ENCODE data around the gene PTPRN2.
"Not testable (repeated sequence)": the region's sequence is repeated elsewhere in the genome, so short reads cannot be mapped to it uniquely, and the experiment has no call there.

Gene PTPRN2

GRCh38 chr7:157577061-157577460 is 1010.6 kb downstream of the PTPRN2 start:
- no peak for DNase-seq (ENCODE audit: low read depth)

- no peak for DNase-seq (ENCODE audit: low read depth)
Observed at GRCh38 chr7:157576415-157576814, 1011.2 kb downstream of the PTPRN2 start.

GRCh38 chr7:157575777-157576176 is 1011.8 kb downstream of the PTPRN2 start:
- DNase-seq (ENCODE audit: low read depth): no peak

- DNase-seq (ENCODE audit: low read depth): no peak
Observed at GRCh38 chr7:157574914-157575586, 1012.6 kb downstream of the PTPRN2 start.

- DNase-seq (ENCODE audit: low read depth): no peak
Observed at GRCh38 chr7:157574120-157574825, 1013.4 kb downstream of the PTPRN2 start.

- DNase-seq (ENCODE audit: low read depth): no peak
Observed at GRCh38 chr7:157573244-157573643, 1014.4 kb downstream of the PTPRN2 start.

- DNase-seq (ENCODE audit: low read depth): no peak
Observed at GRCh38 chr7:157572622-157573021, 1015.0 kb downstream of the PTPRN2 start.

- no peak for DNase-seq (ENCODE audit: low read depth)
Observed at GRCh38 chr7:157570531-157571200, 1017.0 kb downstream of the PTPRN2 start.

- DNase-seq (ENCODE audit: low read depth): no peak
Observed at GRCh38 chr7:157569967-157570366, 1017.7 kb downstream of the PTPRN2 start.

GRCh38 chr7:157568770-157569584 is 1018.6 kb downstream of the PTPRN2 start:
- no peak for DNase-seq (ENCODE audit: low read depth)

GRCh38 chr7:157568106-157568769 is 1019.4 kb downstream of the PTPRN2 start:
- no peak for DNase-seq (ENCODE audit: low read depth)

GRCh38 chr7:157567666-157568065 is 1020.0 kb downstream of the PTPRN2 start:
- DNase-seq (ENCODE audit: low read depth): no peak

GRCh38 chr7:157566631-157567006 is 1021.0 kb downstream of the PTPRN2 start:
- DNase-seq (ENCODE audit: low read depth): no peak

- no peak for DNase-seq (ENCODE audit: low read depth)
Observed at GRCh38 chr7:157565981-157566630, 1021.5 kb downstream of the PTPRN2 start.

GRCh38 chr7:157565201-157565626 is 1022.4 kb downstream of the PTPRN2 start:
- no peak for DNase-seq (ENCODE audit: low read depth)

GRCh38 chr7:157564517-157565177 is 1023.0 kb downstream of the PTPRN2 start:
- DNase-seq (ENCODE audit: low read depth): no peak

- not testable (repeated sequence) for DNase-seq (ENCODE audit: low read depth)
Observed at GRCh38 chr7:157563467-157564135, 1024.0 kb downstream of the PTPRN2 start.

GRCh38 chr7:157562522-157563398 is 1024.9 kb downstream of the PTPRN2 start:
- DNase-seq (ENCODE audit: low read depth): not testable (repeated sequence)

- DNase-seq (ENCODE audit: low read depth): no peak
Observed at GRCh38 chr7:157561816-157562410, 1025.7 kb downstream of the PTPRN2 start.

Data from HS-5 (cell line).